Pancreas (tissue), 10 donors: ENCODE data around the gene HNRNPL. TPM values are rescaled to one million over a fixed set of nuclear protein-coding genes. Genes with fewer than 3 reads are reported as not detected.
A peak's percentile ranks its signal among the peaks of the same experiment; 100 is the strongest.

Source experiments
- ATAC-seq, 4 donors: fragments of 200-7000 bp; cut with Tn5 transposase; one replicate each; pipeline versions ENCODE4 v1.8.0 to v1.9.1; 2020; ENCODE audit warnings: mild to moderate bottlenecking in 4 of 4, moderate library complexity in 4 of 4
- DNase-seq, 6 donors: peaks; one replicate each; pipeline ENCODE4 v3.0.0-alpha.2; 2020
- FAIRE-seq: peaks from 2 replicates; lab custom pipeline; 2012; peaks lifted over from hg19 to GRCh38; lab: Jason Lieb, UNC
- H3K27ac ChIP-seq, 4 donors: fragments of 200-600 bp; sonication (generic); 1 replicate in 3 of 4; 2 replicates in 1 of 4; pipeline versions ENCODE4 v1.5.0 to v1.8.0; 2020
- H3K27me3 ChIP-seq, 4 donors: fragments of 200-600 bp; one replicate each; pipeline ENCODE4 v1.8.0; 2021
- H3K36me3 ChIP-seq, 3 donors: fragments of 200-600 bp; sonication (generic) in 1 of 3; one replicate each; pipeline versions ENCODE4 v1.5.0 to v1.8.0; 2020 to 2021
- H3K4me1 ChIP-seq, 3 donors: fragments of 200-600 bp; one replicate each; pipeline ENCODE4 v1.8.0; 2021
- H3K4me3 ChIP-seq, 4 donors: fragments of 200-600 bp; sonication (generic) in 2 of 4; one replicate each; pipeline versions ENCODE4 v1.5.0 to v1.8.0; 2020 to 2021
- H3K9me3 ChIP-seq, 4 donors: fragments of 200-600 bp; one replicate each; pipeline ENCODE4 v1.8.0; 2021
- WGBS, 2 donors: extraction: QIAGEN DNeasy Blood & Tissue Kit; methylation state at CpG; one replicate each; pipeline ENCODE4 v1.1.7; 2013; 5-methylcytosine and 5-hydroxymethylcytosine counted together
- intact Hi-C, 3 donors: fragments of 100-400 bp; cut with DNase I; formaldehyde crosslinking; loops; one replicate each; pipeline versions ENCODE4 v1.11.1 to v1.14.2; 2022
- polyA plus RNA-seq, 2 donors: library from polyadenylated mRNA; stranded (reverse); fragments of 200-250 nt; gene quantifications; one replicate each; pipeline ENCODE4 v1.2.3, GENCODE V29; 2013
- total RNA-seq, 6 donors: library from RNA; stranded (reverse); fragmentation: NEBNext Ultra II Directional in 4 of 6; extraction: Animal tissue kit (Norgen Biotek cat#: 25700) in 4 of 6; gene quantifications; one replicate each; pipeline versions ENCODE4 v1.2.1 to v1.2.4, GENCODE V29; 2021 to 2023
- TF ChIP-seq, protein P1 (sequence below), 4 donors: fragments of 200-600 bp; sonication (generic) in 3 of 4; IDR thresholded peaks; one replicate each; pipeline versions ENCODE4 v1.5.0 to v1.8.0; 2021; ENCODE audit warnings: antibody characterized with exemption in 4 of 4
- donor health status: healthy with polysubstance abuse.
- donor health status: DM: no; HTN: no; CAD: no; lungs with moderate emphysema.
- donor health status: DM: no; HTN: no; CAD: no.
- donor health status: control.
- donor health status: control.
- donor health status: Bipolar disorder and iron deficiency.
- donor health status: DM: yes; HTN: yes; CAD: no.
- donor health status: DM: no; HTN: no; CAD: no.
- donor health status: DM: no; HTN: no; CAD: no.
- donor health status: DM: yes; HTN: yes; CAD: no.

Gene HNRNPL
- total and polyA plus RNA-seq, 8 donors, result 89.2 to 161 (median 127) TPM

DNA sequence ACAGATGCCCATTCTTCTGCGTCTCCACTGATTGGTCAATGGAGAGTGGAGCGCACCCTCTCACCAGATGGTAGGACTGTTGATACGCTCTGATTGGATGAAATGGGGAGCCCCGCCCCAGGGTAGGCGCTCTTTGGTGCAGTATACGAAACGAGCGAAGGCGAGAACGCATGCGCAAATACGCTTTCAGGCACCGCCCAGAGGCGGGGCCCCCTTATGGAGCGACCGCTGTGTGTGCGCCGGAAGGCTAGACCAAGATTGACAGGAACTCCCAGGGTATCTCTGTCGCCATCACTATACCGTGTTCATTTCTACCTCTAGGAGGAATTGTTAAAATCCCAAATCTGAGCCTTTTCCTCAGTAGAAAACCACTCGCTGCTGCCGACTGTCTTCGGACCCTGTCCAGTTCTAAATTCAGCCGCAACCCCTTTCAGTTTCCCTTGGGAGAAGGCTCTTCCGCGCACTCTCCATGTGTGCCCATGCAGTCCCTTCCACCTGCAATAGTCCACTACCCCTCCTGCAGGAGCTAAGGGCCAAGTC is 720 bp upstream of the HNRNPL start:
- H3K27me3 ChIP-seq, result no peaks in the 10 kb centered on the region
- FAIRE-seq, result no peak
- H3K4me1 ChIP-seq, result peaks cover 5 to 22% (median 12%) of the 10 kb centered on the region in 3 donors
- 0 to 1% methylated on average over 26 of the region's 26 CpGs for WGBS, 2 donors
- no peaks in the 10 kb centered on the region for H3K9me3 ChIP-seq
- peak overlapping the region; percentile 42 to 81 (median 68) for H3K4me3 ChIP-seq
- DNase-seq, result peak in 4 of 6 donors; percentile 95 to 100 (median 99)
- intact Hi-C loops, result no loop called here
- peaks cover 10 to 17% (median 14%) of the 10 kb centered on the region in 3 donors for H3K36me3 ChIP-seq
- peak; percentile 67 to 84 (median 78) for ATAC-seq
- TF ChIP-seq, protein P1, sequence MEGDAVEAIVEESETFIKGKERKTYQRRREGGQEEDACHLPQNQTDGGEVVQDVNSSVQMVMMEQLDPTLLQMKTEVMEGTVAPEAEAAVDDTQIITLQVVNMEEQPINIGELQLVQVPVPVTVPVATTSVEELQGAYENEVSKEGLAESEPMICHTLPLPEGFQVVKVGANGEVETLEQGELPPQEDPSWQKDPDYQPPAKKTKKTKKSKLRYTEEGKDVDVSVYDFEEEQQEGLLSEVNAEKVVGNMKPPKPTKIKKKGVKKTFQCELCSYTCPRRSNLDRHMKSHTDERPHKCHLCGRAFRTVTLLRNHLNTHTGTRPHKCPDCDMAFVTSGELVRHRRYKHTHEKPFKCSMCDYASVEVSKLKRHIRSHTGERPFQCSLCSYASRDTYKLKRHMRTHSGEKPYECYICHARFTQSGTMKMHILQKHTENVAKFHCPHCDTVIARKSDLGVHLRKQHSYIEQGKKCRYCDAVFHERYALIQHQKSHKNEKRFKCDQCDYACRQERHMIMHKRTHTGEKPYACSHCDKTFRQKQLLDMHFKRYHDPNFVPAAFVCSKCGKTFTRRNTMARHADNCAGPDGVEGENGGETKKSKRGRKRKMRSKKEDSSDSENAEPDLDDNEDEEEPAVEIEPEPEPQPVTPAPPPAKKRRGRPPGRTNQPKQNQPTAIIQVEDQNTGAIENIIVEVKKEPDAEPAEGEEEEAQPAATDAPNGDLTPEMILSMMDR (IDR thresholded peaks at IDR 0.05), result no peak
- H3K27ac ChIP-seq, result peak overlapping the region; percentile 90 to 100 (median 94)

DNA sequence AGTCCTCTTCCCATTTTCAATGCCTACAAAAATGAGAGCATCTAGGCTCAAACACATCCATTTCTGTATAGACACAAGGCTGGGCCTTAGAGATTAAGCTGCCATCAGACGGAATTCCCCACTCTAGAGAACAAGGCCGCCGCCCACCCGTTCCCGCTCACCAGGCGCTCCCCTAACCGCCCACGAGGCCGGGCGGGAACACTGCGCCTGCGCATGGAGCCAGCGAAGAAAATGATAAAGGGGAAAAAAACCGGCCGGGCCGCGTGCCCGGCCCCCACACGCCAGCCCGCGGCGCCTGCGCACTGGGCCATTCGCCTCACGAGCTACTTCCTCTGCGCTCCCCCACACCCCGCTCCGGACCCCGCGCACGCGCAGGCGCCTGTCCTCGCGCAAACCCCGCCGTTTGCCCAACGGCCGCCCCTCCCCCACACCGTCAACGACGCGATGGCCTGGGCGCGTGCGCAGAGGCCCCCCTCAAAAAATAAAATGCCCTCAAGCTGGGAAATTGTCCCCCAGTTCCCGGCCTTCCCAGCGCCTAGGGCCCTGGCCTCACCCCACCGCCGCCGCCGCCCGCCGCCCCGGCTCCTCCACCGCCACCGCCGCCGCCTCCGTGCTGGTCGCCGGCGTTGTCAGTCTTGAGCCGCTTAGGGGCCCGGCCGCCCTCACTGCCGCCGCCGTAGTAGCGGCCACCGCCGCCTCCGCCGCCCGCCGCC is 483 bp downstream of the HNRNPL start:
- Histone ChIP-seq H3K27ac (peak overlapping the region; percentile 99 to 100 (median 100)), H3K27me3 (no peaks in the 10 kb centered on the region), H3K4me3 (peak overlapping the region; percentile 81 to 98 (median 94)), H3K36me3 (peaks cover 13 to 30% (median 26%) of the 10 kb centered on the region in 3 donors), H3K9me3 (no peaks in the 10 kb centered on the region), H3K4me1 (peaks cover 5 to 22% (median 12%) of the 10 kb centered on the region in 3 donors)
- FAIRE-seq (no peak), ATAC-seq (peak; percentile 33 to 62 (median 52)), DNase-seq (peak; percentile 95 to 100 (median 98))
- intact Hi-C loops, result no loop called here
- WGBS, 2 donors, result 0 to 1% methylated on average over 55 to 76 of the region's 76 CpGs
- TF ChIP-seq, protein P1 (IDR thresholded peaks at IDR 0.05), result no peak

DNA sequence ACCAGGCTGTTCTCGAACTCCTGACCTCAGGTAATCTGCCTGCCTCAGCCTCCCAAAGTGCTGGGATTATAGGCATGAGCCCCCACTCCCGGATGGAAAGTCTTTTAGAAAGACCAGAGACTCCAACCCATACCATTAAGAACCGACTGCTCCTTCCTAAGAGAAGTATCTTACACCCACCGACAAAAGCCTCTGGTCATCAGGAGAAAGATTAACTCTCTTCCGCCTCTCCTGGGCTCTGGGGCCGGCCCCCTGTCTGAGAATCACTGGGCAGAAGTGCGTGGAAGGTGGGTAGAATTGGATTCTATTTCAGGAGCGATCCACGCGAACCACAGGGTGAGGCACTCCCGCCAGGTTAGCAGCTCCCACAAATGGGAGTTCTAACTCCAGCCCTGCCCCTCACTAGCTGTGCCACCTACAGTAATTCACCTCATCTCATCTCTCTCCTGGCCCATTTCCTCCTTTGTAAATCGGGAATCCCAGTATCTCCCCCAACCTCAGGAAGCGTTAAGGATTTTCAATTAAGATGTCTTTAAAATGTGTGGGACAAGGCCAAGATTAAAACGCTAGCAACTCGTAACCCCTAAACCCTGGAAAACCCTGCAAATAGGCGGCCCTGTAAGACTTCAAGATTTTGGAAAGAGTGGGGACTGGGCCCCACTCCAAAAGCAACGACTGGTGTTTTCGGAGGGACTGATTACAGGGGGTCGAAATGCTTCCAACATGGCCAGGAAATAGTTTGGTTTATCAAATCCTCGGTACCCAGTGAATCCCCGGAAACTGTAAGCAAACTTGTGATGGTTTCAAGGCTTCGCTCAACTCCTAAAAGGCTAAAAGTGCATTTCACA is 1.3 kb downstream of the HNRNPL start:
- Histone ChIP-seq H3K9me3 (no peaks in the 10 kb centered on the region), H3K4me3 (peak overlapping the region; percentile 81 to 98 (median 94)), H3K36me3 (peaks cover 13 to 37% (median 34%) of the 10 kb centered on the region in 3 donors), H3K27me3 (no peaks in the 10 kb centered on the region), H3K27ac (peak overlapping the region in 3 of 4 donors; percentile 99 to 100 (median 100)), H3K4me1 (peaks cover 5 to 22% (median 12%) of the 10 kb centered on the region in 3 donors)
- FAIRE-seq, result no peak
- WGBS, 2 donors, result 7% methylated on average over 22 of the region's 22 CpGs
- DNase-seq, result peak in 2 of 6 donors; percentile 35 to 40
- no peak for ATAC-seq
- TF ChIP-seq, protein P1 (IDR thresholded peaks at IDR 0.05), result no peak
- intact Hi-C loops, result no loop called here

DNA sequence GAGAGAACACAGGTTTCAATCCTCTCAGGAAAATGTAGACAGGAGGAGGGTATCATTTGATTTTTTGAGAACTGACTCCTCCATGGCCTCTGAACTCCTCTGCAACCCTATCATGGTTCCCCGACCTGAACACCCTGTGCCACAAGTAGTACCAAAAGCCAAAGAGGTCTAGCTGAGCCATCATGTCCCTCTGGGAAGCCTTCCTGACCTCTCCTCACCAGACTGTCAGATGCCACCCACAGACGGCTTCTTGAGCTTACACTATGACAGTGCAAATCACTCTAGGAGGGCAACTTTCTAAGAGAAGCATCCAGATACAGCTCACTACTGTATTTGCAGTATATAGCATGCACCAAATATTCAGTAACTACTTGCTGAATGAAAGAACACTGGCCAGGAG is 3.7 kb downstream of the HNRNPL start:
- Histone ChIP-seq H3K27me3 (no peaks in the 10 kb centered on the region), H3K36me3 (peaks cover 20 to 61% (median 58%) of the 10 kb centered on the region in 3 donors), H3K4me3 (no peak overlapping the region), H3K9me3 (no peaks in the 10 kb centered on the region), H3K27ac (no peak overlapping the region), H3K4me1 (peaks cover 7 to 29% (median 20%) of the 10 kb centered on the region in 3 donors)
- FAIRE-seq (no peak), DNase-seq (no peak), ATAC-seq (no peak)
- intact Hi-C loops, result no loop called here
- TF ChIP-seq, protein P1 (IDR thresholded peaks at IDR 0.05), result no peak
- 69 to 71% methylated on average over 2 of the region's 2 CpGs for WGBS, 2 donors
